GM12864 (cell line): ENCODE measurements around the gene IMPDH1.
"Not testable (repeated sequence)": the region's sequence is repeated elsewhere in the genome, so short reads cannot be mapped to it uniquely, and the experiment has no call there.

Source experiments
- DNase-seq: peaks from one replicate; pipeline ENCODE4 v3.0.0-alpha.2; 2011; ENCODE audit warnings: low read depth
- H3K4me3 ChIP-seq: 2 replicates; pipeline ENCODE4 v1.5.1; 2011; ENCODE audit warnings: mild to moderate bottlenecking, low read depth, low read length, control low read depth
- CTCF ChIP-seq: IDR thresholded peaks from 2 replicates; pipeline ENCODE4 v1.5.1; 2011; ENCODE audit warnings: low read depth, mild to moderate bottlenecking, moderate library complexity, low read length, control low read depth, inconsistent platforms; ENCODE audit errors: missing control alignments

The IMPDH1 gene

GRCh38 chr7:128409596-128410450, at the start of gene IMPDH1:
IMPDH1 (minus strand) TSS chr7:128409982; CDS start chr7:128409901, 81 bp downstream.
- TF ChIP-seq CTCF = no peak
- peak within 1 kb of the TSS; percentile 61 for H3K4me3 ChIP-seq
- no peak for DNase-seq

GRCh38 chr7:128459394-128459878, 49.7 kb upstream of the IMPDH1 start:
- no peak for DNase-seq
- TF ChIP-seq CTCF = peak; percentile 77
- H3K4me3 ChIP-seq = no peak overlapping the region

- no peak for DNase-seq
- no peak overlapping the region; the same call in 1 of the 2 replicates for H3K4me3 ChIP-seq
- TF ChIP-seq CTCF = no peak
Observed at GRCh38 chr7:128458956-128459355, 49.2 kb upstream of the IMPDH1 start.

- DNase-seq = not testable (repeated sequence)
- peak overlapping the region; percentile 73; the same call in 1 of the 2 replicates for H3K4me3 ChIP-seq
Observed at GRCh38 chr7:128457385-128457784, 47.6 kb upstream of the IMPDH1 start.

- no peak for DNase-seq
- peak overlapping the region; percentile 73 for H3K4me3 ChIP-seq
- no peak for TF ChIP-seq CTCF
Observed at GRCh38 chr7:128456255-128456725, 46.5 kb upstream of the IMPDH1 start.

GRCh38 chr7:128455543-128456254, 45.9 kb upstream of the IMPDH1 start, which contains the start of gene HILPDA:
HILPDA (plus strand) TSS chr7:128455878; CDS start chr7:128457269, 1,391 bp downstream.
- peak; percentile 81 for DNase-seq
- no peak for TF ChIP-seq CTCF
- H3K4me3 ChIP-seq = peak within 1 kb of the TSS; percentile 73

GRCh38 chr7:128454808-128455542, 45.2 kb upstream of the IMPDH1 start:
- peak overlapping the region; percentile 73 for H3K4me3 ChIP-seq
- peak; percentile 16 for TF ChIP-seq CTCF
- no peak for DNase-seq
